Measurements from ENCODE around the gene TFAP2B.

TFAP2B gene

DNA sequence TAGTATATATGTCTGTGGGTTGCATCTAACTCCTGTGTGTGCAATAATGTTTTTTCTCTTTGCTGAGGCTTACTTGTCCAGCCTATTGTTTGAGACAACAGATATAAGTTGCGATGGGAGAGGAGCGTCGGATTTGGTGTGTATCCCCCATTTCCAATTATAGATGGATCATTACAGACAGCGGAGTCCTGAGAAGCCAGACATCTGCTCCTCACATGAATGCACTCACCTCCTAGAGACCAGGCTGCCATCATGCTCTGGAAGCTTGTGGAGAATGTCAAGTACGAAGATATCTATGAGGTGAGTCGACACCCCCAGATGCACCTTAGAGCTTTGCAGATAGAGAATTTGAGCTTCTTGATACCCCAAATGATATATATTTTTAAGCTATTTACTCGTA, at the start of gene TFAP2B:
Gene TFAP2B (plus strand): TSS at position 199 of the 400 bp plus-strand sequence. CDS start 21 bp downstream, at position 220.
- no peak for DNase-seq

DNA sequence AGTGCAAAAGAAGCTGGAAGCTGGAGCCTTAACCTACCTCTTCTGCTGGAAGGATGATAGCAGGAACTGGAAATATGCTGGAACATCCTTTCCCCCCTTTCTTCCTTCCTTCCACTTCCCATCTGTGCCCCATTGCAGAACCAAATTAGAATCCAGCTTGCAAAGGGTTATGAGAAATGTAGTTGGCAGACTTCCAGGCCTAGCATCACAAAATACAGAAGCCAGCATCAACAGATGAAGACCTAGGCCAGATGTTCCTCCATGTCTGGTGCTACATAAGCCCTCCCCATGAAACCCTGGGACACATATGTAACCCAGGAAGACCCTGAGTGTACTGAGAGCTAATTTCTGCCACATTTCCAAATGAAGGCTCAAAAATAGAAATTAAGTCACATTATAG, 40.0 kb upstream of the TFAP2B start:
- no peak for DNase-seq

DNA sequence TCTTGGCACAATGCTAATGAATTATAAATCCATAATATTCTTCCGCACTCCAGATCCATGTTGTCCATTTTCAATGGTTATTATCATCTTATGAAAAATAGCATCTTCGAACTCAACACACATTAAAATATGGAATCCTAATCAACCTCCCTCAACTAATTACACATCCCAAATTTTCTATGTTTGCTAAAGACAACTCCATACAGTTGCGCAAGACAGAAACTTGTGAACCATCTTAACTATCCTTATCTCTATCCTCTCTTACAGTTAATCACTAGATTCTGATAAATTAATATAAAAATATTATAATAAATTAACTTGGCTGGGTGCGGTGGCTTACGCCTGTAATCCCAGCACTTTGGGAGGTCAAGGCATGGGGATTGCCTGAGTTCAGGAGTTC, 38.3 kb upstream of the TFAP2B start:
- DNase-seq: no peak

DNA sequence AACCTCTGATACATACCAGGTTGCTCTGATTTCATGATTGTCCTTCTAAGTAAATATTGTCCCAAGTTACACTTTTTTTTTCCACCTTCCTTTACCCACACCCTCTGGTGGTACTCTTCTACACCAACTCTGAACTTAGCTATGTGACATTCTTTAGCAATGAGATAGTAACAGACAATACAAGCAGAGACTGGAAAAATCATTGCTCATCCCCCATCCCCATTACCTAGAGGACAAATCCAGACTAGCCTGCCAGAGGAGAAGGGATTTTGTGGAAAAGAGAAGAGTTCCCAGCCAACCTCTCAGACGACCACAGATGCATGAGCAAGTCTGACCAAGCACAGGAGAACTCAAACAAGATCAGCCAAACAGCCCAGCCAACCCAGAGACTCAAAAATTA, 32.8 kb upstream of the TFAP2B start:
- DNase-seq: no peak

DNA sequence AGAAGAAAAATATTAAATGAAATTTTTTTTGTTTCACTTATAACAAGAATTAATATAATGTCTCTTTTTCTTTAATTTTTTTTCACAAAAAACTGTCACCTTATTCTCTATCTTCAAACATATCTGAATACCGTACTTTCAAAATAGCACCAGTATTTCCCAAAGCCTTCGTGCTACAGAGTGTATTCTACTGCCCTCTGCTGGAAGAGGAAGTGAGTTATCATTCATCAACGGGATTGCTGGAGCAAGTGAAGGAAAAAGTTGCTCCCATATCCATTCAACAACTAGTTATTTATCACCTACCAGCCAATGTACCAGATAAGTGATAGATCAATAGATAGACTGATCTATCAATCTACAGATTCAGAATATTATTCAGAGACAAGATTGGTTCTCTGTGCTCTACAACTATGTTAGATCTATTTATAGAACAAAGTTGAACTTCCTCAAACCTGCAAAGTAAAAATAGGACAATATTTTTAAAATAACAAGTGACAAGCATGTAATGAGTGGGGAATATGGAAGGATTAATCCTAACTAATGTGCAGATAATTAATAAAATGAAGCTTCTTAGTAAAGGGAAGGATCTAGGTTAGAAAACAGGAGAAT, 26.7 kb upstream of the TFAP2B start:
- DNase-seq: no peak

DNA sequence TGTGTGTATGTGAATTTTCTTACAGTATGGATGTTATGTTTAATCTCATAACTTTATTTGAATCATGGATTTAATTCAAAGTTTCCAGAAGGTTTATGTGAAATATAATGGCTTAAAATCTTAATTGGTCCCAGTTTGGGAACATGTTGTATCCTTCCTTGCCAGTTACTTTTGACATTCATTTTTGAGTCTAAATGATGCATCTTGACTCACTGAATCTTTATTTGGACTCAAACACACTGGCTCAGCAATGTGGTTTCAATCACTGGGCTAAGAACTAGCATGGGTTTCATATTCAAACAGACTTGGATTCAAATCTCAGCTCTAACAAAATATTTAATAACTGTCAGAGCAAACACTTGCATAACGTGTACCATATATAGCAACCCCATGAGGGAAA, 25.9 kb upstream of the TFAP2B start:
- no peak for DNase-seq

DNA sequence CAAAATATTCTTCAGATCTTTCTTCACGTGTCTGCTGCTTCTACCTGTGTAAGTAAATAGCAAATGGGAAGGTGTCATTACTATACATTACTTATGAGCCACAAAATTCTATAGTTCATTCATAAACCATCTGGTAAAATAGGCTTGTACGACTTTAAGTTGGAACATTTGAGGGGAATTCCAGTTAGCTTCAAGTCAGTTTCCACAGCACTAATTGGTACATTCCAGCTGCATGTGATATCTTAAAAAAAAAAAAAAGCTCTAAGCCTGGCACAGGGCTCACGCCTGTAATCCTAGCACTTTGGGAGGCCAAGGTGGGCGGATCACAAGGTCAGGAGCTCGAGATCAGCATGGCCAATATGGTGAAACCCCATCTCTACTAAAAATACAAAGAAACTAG, 23.1 kb upstream of the TFAP2B start:
- no peak for DNase-seq

DNA sequence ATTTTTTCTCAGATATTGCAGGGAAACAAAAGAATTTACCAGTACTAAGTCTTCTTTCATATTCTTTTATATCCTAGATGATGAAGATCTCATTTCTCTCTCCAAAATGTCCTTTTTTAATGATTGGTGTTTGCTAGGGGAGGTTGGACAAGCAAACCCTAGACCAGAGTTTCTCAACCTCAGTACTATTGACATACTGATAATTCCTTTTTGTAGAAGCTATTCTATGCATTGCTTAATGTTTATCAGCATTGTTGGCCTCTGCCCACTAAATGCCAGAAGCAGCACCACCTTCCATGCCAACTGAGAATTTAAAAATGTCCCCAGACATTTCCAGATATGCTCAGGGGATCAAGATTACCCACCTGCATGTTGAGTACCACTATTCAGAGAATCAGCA, 14.4 kb upstream of the TFAP2B start:
- DNase-seq: no peak

DNA sequence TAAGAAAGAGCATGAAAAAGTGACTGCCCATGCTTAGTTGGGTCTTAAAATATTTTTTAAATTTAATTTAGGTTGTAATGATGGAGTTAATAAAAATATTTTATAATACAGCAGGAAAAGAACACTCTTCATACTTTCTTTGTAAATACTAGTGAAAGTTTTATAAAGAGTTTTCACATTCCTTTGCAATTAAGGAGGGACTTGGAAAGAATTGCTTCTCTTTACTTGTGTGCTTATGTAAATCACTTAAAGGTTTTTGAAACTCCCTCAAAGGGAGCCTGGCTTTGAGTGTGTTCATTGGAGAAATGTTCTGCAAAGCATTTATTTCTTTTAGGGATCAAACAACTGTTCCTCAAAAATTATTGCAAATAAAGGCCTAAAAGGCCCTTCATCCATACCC, 11.6 kb upstream of the TFAP2B start:
- DNase-seq: no peak

DNA sequence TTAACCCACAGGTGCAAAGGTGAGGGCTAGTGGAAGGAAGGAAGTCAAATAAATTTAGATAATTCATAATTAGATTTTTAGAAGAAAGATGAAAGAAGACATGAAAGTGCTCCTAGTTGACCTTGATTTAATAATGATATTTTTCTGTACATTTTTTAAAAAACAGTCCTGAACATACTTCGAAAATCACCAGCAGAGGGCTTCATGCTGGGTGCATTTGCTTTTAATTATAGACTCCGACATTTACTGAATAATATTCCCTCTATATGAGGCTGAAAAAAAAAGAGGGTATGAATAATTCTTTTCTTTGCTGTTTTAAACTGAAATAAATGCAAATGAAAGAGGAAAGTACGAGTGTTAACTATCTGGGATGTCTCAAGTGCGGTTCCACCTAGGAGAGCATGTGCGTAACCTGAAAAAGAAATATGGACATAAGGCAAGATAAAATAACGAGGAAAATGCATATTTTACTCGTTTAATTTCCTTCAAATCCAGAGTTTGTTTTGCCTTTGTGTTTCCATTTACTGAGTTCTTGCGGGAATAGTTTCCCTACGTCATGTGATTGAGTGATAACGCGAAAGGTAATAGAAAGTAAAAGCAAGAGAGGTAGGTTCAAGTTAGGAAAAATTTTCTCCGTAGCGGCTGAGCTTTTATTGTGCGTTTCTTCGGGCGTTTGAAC, 3.1 kb upstream of the TFAP2B start:
- DNase-seq: no peak

DNA sequence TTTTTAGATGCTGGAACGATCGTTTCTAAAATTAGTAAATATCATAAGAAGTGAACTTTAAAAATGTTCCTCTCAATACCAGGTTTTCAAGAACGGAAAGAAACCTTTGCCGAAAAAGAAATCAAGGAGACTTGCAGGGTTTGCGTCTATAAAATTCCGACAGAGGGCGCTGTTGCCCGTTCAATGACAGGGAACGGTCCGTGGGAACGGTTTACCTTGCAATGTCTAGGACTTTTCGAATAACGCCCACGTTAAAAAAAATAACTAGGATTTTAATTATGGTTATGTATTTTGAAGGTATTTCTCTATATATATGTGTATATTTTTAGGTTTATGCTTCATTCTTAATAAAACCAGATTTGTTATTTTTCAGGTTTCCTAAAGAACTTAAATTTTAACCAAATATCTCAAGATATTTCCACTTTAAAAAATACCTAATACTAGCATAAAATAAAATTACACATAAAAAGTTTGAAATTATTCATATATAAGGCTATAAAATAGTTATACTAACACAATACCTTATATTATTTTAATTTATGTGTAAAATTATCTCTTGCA, 2.5 kb upstream of the TFAP2B start:
- DNase-seq: peak; percentile 80

DNA sequence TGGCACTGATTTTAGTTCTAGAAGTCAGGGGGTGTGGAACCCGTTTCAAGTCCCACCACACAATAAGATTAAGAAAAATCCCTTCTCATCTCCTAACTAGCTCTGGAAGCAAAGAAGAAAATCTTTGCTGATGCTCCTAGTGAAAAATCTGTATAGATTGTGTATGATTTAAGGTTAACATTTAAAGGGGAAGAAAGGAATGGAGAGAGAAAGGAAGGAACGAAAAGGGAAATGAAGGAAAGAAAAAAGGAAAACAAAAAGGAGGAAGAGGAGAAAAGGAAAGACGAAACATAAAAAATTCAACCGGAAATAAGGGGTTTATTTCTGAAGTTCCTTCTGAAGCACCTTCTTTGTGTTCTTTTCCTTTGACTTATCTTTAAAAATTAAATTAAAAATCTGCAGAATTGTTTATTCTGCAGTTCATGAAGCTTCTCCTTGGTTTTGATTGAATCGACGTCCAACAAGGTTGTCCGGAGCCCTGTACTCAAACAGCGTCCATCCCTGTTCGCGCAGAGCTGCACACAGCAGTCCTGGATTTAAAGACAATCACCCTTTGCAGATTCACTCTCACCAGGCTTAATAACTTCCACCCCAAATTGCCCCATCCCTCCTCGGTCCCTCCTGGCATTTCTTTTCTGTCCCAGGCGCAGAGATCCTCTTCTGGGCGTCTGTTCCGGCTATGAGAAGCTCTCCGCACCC, 1.6 kb upstream of the TFAP2B start:
- no peak for DNase-seq

DNA sequence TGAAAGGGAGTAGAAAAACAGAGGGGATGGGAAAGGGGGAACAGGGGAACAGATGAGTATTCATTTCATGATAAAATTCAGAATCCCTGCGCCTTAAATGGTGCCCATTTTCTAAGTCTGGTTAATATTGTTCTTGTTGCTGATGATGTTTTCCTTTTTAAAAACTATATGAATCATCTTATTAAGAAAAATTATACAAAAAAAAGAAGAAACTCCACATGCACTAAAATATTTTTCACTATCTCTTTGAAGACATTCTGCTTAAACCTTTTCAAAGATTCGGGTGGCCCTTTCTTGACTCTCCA, 1.1 kb upstream of the TFAP2B start:
- DNase-seq: no peak

DNA sequence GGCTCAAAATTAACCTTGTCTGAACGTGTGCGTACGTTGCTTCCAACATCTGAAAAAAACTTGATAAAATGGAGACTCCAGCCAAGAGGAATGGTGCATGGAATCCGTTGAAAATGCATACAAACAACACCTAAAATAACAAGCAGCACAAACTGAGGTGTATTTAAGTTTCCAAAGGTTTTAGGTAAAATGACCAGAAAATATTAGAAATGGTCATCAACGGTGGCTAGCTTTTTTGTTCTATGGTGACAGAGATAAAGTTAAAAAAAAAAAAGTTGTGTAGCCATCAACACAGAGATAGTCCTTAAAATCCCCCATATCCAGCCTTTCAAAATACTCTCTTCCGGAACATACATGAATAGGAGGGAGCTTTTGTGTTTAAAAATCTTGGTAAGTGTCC, 651 bp upstream of the TFAP2B start:
- no peak for DNase-seq

DNA sequence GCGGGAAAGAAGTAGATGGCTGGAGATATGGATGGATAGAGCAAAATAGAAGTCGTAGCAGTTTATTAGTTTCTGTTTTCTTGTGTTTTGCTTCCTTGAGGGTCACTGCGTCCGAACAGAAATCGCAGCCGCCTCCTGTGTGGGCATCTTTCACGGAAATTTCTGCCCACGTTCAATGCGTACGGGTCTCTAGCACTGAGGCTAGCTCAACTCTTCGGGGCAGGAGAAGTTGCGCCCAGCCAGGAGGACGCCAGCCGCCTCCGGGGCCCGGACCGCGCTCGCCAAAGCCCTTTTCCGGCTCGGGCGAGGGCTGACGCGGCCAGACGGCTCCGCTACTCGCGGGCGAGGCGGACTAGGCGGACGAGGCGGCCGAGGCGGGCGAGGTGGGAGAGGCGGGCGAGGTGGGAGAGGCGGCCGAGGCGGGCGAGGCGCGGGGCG, 814 bp downstream of the TFAP2B start:
- DNase-seq: no peak

DNA sequence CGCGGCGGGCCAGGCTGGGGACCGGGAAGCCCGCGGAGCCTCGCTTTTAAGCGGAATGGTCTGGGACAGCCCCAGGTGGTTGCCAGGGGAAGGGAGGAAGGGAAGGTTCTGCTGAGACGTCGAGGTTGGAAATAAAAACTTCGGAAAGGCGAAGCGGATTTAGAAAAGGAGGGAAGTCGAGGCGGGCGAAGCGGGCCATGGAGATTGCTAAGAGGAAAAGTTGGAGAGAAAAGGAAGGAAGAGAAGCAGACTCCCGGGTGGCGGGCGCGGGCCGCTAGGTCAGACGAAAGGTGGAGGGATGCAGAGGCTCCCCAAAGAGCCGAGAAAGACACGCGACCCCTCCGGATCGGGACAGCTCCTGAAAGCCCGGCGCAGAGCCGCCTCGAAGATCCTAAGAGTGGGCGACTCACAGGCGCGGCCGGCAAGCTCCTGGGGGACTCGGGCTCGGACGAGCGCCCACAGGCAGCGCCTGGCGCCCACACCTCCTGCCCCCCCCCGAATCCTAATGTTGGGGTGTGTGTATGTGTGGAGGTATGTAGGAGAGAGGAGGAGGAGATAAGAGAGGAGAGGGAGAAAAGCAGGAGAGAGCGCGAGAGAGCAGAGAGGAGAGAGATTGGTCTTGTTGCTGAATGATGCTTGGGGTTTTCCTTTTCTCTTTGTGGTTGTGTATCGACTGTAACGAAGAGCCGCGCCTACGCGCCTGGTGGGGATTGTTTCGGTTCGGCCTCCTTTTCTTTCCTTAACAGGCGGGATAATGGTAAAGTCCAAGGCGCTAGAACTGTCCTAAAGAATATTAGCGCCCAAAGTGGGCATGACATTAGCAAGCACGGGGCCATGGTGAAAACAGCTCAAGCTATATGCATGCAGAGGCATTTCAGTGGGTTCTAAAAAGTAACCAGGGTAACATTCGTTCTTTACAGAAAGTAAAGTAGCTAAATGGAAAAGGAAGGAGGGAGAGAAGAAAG, 1.5 kb downstream of the TFAP2B start:
- DNase-seq: no peak

DNA sequence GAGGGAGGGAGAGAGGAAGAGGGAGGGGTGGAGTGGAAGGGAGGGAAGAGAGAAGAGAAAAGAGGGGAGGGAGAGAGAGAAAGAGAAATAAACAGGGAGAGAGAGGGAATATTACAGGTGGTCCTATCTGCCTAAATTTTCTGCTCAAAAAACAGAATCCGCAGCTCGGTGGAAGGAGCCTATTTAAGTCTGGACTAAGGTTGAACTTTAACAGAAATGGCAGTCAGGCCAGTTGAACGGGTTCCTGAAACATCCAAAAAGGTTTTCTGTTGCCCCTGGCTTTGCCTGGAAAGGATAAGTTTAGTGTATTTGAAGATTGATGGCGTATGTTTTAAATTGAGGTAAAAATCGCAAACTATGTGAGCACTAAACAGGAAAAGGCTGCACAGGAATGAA, 2.2 kb downstream of the TFAP2B start:
- DNase-seq: no peak

DNA sequence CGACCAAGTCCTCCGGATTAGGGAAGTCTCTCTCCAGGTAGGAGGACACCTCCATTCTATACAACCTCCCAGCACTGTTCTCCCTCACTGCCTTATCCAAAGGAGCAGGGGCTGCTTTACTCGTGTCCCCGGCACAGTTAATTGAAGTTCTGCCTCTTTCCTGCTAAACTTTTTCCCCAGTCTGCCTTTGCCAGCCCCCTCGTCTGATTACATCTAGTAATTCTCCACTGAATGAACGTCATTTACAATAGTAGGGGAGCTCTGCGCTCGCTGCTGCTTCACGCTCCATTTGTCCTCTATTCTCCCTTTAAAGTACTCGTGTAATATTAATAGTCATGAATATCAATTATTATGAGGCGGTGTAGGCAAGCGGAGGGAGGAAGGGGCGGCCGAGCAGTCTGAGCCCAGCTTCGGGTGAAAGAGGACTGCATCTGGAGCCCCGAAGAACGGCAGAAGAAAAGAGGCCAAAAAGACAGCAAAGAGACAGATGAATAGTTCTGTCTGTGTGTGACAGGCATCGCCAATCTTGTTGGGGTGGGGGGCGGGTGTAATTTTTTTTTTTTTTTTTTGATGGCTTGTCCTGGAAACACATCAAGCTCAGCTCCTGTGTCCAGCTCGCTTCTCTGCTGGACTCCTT, 2.9 kb downstream of the TFAP2B start:
- no peak for DNase-seq

DNA sequence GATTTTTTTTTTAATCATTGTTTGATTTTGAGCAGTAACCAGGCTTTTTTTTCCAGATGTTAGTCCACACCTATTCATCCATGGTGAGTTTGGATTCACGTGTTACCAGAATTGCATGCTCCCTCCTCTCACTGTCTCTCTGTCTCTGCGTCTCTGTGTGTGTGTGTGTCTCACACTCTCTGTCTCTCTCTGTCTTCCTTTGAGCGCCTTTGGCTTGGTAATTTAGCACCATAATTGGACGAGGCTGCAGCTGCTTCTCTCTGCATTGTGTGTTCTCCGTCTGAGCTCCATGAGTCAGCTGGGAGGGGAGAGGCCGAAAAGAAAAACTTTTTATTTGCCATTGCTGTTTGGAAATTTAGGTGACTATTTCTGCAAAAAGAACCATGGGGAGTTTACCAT, 3.4 kb downstream of the TFAP2B start:
- no peak for DNase-seq

DNA sequence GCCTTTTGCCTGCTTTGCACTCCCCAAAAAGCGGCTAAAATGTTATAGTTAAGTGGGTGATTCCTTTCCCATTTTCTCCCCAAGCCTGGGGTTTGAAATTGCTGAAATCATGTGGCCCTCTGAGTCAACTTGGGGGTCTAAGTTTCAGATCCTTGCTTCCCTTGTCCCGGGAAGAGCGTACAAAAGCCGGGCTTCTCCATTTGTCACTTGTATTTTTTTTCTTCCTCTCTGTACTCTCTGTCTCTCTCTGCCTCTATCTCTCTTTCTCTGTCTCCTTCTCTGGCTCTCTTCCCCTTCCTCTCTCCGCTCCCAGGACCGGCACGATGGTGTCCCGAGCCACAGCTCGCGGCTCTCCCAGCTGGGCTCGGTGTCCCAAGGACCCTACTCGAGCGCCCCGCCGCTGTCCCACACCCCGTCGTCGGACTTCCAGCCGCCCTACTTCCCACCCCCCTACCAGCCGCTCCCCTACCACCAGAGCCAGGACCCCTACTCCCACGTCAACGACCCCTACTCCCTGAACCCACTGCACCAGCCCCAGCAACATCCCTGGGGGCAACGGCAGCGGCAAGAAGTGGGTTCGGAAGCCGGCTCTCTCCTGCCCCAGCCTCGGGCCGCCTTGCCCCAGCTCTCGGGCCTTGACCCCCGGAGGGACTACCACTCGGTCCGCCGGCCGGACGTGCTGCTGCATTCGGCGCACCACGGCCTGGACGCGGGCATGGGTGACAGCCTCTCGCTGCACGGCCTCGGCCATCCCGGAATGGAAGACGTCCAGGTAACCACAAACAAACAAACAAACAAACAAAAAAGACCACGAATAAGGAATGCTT, 4.6 kb downstream of the TFAP2B start:
- DNase-seq: no peak

DNA sequence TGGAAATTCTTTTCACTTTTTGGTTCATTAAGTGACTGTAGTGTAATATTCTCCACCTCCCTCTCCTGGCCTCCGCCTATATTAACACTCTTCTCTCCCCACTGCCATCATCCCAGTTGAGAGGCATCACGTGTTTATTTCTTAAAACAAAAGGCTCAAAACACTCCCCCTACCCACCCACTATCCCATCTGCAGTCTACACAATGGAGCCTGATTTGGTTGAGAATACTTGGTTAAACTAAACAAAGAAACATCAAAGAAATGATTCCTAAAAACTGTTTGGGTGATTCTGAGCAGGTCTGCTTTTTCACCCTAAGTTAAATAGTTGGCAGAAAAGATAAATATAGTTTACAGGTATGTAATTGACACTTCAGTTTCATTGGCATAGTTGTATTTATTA, 5.9 kb downstream of the TFAP2B start:
- DNase-seq: no peak

Measured in activated effector memory CD4-positive, alpha-beta T cell treated with anti-CD3 and anti-CD28 coated beads, Interleukin-2, amount 50 U/mL, for 16 hours (primary cell).